Endothelial cell (in vitro differentiated cells): ENCODE measurements around the gene DPP10. TPM values are rescaled to one million over a fixed set of nuclear protein-coding genes. Genes with fewer than 3 reads are reported as not detected.

Experiments used
- DNase-seq: peaks from one replicate; pipeline ENCODE4 v3.0.0; 2021; ENCODE audit warnings: low spot score
- H3K27ac Mint-ChIP-seq: one replicate; pipeline ENCODE4 v1.8.0; 2021; ENCODE audit warnings: mixed read lengths, inconsistent platforms; ENCODE audit not compliant: unreplicated experiment
- H3K27me3 Mint-ChIP-seq: one replicate; pipeline ENCODE4 v1.8.0; 2021; ENCODE audit warnings: mild to moderate bottlenecking, moderate library complexity, mixed read lengths, inconsistent platforms; ENCODE audit not compliant: unreplicated experiment
- H3K36me3 Mint-ChIP-seq: one replicate; pipeline ENCODE4 v1.8.0; 2021; ENCODE audit warnings: mild to moderate bottlenecking, low read depth, mixed read lengths, inconsistent platforms; ENCODE audit not compliant: unreplicated experiment
- H3K4me1 Mint-ChIP-seq: one replicate; pipeline ENCODE4 v1.8.0; 2021; ENCODE audit warnings: mild to moderate bottlenecking, mixed read lengths, inconsistent platforms; ENCODE audit not compliant: unreplicated experiment
- H3K4me3 Mint-ChIP-seq: one replicate; pipeline ENCODE4 v1.8.0; 2021; ENCODE audit warnings: mild to moderate bottlenecking, mixed read lengths, inconsistent platforms; ENCODE audit not compliant: unreplicated experiment
- H3K9me3 Mint-ChIP-seq: one replicate; pipeline ENCODE4 v1.8.0; 2021; ENCODE audit warnings: mixed read lengths, inconsistent platforms; ENCODE audit not compliant: unreplicated experiment
- CTCF ChIP-seq: fragments of 200-600 bp; sonication (generic); IDR thresholded peaks from one replicate; pipeline ENCODE4 v1.5.0; 2021; ENCODE audit warnings: antibody characterized with exemption; ENCODE audit not compliant: unreplicated experiment
- total RNA-seq: library from RNA; stranded (reverse); fragmentation: NEBNext Ultra II Directional; extraction: Animal tissue kit (Norgen Biotek cat#: 25700); gene quantifications from one replicate; pipeline ENCODE4 v1.2.1, GENCODE V29; 2021; ENCODE audit not compliant: unreplicated experiment

DPP10 gene
- total RNA-seq, 1 donor from 2014 or later = 3.3 TPM

GRCh38 chr2:114450639-114451038, 8.2 kb downstream of the DPP10 start:
- Mint-ChIP-seq H3K36me3 (no peaks in the 10 kb centered on the region), H3K9me3 (no peaks in the 10 kb centered on the region), H3K4me1 (peaks cover 23% of the 10 kb centered on the region), H3K27ac (no peak overlapping the region), H3K27me3 (no peaks in the 10 kb centered on the region), H3K4me3 (no peak overlapping the region)
- TF ChIP-seq CTCF = no peak
- DNase-seq = no peak

- no peak for DNase-seq
- Mint-ChIP-seq H3K36me3 (no peaks in the 10 kb centered on the region), H3K27me3 (no peaks in the 10 kb centered on the region), H3K27ac (no peak overlapping the region), H3K4me3 (no peak overlapping the region), H3K9me3 (no peaks in the 10 kb centered on the region), H3K4me1 (peaks cover 11% of the 10 kb centered on the region)
- no peak for TF ChIP-seq CTCF
Measured at GRCh38 chr2:114456566-114456965, 14.1 kb downstream of the DPP10 start.

- no peaks in the 10 kb centered on the region for H3K36me3 Mint-ChIP-seq
- H3K9me3 Mint-ChIP-seq = no peaks in the 10 kb centered on the region
- H3K27ac Mint-ChIP-seq = no peak overlapping the region
- TF ChIP-seq CTCF = no peak
- no peaks in the 10 kb centered on the region for H3K27me3 Mint-ChIP-seq
- peaks cover 10% of the 10 kb centered on the region for H3K4me1 Mint-ChIP-seq
- DNase-seq = no peak
- no peak overlapping the region for H3K4me3 Mint-ChIP-seq
Measured at GRCh38 chr2:114457956-114458355, 15.5 kb downstream of the DPP10 start.

- Mint-ChIP-seq H3K36me3 (no peaks in the 10 kb centered on the region), H3K4me3 (no peak overlapping the region), H3K27me3 (no peaks in the 10 kb centered on the region), H3K9me3 (no peaks in the 10 kb centered on the region), H3K4me1 (no peaks in the 10 kb centered on the region), H3K27ac (no peak overlapping the region)
- DNase-seq = no peak
- TF ChIP-seq CTCF = no peak
Measured at GRCh38 chr2:114461116-114461515, 18.7 kb downstream of the DPP10 start.

- Mint-ChIP-seq H3K27ac (no peak overlapping the region), H3K9me3 (no peaks in the 10 kb centered on the region), H3K4me3 (no peak overlapping the region), H3K27me3 (no peaks in the 10 kb centered on the region), H3K36me3 (no peaks in the 10 kb centered on the region), H3K4me1 (no peaks in the 10 kb centered on the region)
- TF ChIP-seq CTCF = no peak
- no peak for DNase-seq
Measured at GRCh38 chr2:114464961-114465706, 22.7 kb downstream of the DPP10 start.
